Occipital lobe (tissue), 2 donors: ENCODE data around the gene ALDH7A1. TPM values are rescaled to one million over a fixed set of nuclear protein-coding genes. Genes with fewer than 3 reads are reported as not detected.
A peak's percentile ranks its signal among the peaks of the same experiment; 100 is the strongest.
"Not testable (repeated sequence)": the region's sequence is repeated elsewhere in the genome, so short reads cannot be mapped to it uniquely, and the experiment has no call there.

Experiments used
- DNase-seq: peaks from one replicate; lab custom pipeline; 2025; lab: John Stamatoyannopoulos, UW
- total RNA-seq: library from RNA; depleted of rRNA; stranded (reverse); fragments of >200 nt; gene quantifications from one replicate; pipeline ENCODE4 v1.2.3, GENCODE V29; 2014

The ALDH7A1 gene
- total RNA-seq, 1 donor from 2014 or later, result 34.3 TPM

DNA sequence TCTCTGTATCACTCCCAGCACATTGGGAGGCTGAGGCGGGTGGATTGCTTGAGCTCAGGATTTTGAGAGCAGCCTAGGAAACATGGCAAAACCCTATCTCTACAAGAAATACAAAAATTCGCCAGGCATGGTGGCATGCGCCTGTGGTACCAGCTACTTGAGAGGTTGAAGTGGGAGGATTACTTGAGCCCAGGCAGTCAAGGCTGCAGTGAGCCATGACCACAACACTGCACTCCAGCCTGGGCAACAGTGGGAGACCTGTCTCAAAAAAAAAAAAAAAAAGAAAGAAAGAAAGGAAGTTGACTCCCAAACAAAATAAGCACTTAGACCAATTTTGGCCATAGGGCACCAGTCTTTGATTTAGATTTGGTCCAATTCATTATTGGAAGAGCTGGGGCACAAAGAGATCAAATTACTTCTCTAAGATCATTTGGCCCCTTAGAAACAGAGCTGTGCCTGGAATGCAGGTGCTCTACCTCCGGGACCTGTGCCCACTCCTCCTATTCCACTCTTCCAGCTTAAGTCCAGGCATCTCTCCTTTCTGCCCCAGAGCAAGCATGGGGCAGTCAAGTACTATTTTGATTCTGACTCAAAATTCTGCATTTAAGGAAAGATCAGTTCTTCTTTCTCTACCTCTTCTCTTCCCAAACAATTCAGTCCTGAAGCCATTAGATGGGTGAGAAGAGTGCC is 59.0 kb downstream of the ALDH7A1 start:
- DNase-seq, result no peak

DNA sequence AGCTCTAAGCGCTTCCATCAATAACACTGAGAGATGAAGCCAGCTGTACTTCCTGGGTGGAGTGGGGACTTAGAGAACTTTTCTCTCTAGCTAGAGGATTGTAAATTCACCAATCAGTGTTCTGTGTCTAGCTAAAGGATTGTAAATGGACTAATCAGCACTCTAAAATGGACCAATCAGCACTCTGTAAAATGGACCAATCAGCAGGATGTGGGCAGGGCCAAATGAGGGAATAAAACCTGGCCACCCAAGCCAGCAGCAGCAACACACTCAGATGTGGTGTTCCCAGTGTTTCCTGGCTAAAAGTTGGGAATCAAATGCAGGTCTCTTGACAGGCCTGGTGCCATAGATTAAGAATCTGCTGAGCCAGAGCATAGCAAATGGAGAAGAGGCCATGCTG is 60.5 kb downstream of the ALDH7A1 start:
- DNase-seq, result no peak

DNA sequence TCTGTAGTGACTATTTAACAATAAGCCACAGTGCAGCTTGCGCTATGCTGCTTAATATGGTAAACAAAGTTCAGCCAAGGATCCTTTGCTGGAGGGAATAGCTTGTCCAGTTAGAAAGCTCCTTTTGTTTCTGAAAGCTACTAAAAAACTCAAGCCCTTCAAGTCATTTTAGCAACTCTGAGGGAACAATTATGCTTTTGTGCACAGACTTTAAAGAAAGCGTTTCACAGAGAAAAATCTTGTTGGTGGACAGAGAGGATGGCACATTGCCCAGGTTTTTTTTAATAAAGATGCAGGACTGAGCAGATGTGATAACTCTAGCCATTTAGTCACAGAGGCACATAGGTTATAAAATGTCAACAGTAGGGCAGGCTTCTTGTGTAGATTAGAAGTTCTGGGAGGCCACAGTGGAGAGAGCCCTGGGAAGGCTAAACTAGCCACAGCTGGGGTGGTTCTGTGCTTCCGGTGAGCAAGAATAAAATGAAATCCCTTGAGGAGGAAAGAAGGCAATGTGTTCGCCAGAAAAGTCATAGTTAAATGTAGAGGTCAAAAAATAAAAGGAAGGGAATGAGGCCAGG is 63.4 kb downstream of the ALDH7A1 start:
- DNase-seq, result no peak

DNA sequence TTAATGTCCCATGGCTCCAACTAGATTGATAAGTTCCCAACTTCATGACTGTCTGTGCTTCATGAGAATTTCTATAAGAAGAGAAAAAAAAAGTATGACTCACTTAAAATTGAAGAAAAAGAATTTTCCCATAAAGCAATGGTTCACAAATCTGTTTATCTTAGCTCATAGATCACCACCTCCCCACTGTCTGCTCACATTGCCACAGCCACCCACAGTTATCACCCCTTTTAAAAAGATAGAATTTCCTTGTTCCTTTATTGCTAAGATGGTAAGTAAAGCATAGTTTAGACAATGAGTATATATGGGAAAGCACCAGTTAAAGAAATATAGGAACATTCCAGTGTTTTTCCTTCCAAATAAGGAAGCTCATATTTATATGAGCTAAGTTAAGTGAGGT is 67.1 kb downstream of the ALDH7A1 start:
- no peak for DNase-seq

DNA sequence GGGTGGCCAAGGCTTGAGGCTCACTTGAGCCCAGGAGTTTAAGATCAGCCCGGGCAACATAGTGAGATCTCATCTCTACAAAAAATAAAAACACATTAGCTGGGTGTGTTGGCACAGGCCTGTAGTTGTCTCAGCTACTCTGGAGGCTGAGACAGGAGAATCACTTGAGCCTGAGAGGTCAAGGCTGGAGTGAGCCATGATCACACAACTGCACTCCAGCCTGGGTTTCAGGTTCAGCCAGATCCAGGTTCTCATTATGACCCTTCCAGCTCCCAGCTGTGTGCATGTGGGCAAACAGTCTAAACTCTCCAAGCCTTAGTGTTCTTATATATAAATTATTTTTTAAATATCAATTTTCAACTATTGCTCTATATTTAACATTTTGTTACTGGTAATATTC is 67.9 kb downstream of the ALDH7A1 start:
- no peak for DNase-seq

DNA sequence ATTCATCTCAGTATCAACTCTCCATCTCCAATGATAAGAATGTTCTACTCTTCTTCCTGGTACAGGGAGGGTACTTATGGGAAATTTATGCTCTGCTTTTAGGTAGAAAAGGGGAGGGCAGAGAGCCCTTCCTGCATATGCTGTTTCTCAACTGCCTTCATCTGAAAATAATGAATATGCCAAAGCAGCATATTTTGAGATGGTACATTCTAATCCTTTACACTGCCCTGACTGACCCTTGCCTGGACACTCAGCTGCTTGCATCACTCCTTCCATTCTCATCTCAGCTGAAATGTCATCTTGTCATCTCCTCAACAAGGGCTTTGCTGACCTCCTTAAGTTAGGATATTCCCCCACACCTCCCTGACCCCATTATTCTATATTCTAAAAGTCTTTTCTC is 68.5 kb downstream of the ALDH7A1 start:
- DNase-seq, result no peak

DNA sequence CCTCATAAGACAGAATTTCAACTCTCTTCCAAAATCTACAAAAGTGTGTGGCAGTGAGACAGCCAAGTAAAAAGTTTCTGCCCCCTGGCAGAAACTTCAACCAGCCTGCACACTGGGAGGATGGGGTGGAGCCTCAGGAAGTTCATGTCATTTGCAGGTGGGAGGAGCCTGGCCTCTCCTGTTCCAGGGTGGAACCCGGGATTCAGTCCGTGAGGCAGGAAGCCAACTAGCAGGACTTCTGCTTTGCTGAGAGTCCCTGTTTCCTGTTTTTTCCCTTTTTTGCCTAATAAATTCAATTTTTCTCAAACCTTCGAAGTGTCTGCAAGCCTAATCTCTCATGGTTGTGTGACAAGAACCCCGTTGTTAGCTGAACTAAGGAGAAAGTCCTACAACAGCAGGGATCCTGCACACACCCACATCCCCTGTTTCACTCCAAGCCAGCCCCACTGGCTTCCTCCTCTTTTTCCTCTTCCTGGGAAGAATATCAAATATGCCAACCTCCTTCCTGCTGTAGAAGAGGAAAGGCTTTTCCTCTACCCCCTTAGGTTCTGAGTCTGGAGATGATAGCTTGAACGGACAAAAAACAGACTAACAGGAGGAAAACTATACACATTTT is 69.3 kb downstream of the ALDH7A1 start:
- no peak for DNase-seq

DNA sequence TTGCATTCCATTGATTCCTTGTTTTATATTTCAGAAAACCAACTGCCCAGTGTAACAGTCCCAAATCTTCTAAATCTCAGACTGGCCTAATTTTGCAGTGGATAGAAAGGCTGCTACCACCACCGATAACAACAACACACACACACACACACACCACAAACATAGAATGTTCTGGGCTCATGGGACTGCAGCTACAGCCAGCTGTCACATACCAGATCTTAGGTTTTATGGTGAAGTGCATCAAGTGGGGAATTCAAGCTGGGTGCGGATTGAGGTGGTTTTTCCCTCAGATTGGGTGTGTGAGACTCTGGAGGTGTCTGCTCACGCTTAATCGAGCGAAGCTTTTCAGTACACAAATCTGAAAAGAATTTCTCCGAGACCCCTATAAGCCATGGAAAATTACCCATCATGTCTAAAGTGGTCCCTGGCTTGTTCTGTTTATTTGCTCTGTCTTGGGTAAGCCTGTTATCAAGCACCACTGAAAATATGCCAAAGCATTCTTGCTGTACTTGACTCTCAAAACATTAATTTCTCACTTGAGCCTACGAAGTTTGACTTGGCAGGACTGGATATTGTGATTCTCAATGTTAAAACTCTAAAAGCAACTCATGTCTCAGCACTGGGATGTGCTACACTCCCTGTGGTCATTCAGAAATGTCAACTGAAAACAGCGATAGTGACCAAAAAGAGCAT is 71.1 kb downstream of the ALDH7A1 start:
- no peak for DNase-seq

DNA sequence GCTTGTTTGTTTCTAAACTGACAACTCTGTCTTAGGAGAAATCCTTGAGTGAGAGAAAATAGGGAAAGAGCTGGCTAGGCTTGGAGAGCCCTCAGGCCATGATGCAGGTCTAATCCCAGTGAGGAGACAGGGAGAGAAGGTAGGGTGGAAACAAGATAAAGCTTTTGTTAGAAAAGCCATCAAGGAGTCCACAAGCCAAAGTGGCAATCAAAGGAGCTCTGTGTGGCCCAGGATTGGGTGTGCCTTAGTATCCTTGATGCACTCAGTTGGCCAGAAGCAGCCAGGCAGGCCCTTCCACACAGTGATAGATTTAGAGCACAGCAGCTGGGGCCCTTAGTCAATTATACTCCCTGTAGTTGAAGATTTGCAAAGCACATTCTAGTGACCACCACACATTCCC is 73.9 kb downstream of the ALDH7A1 start:
- no peak for DNase-seq

DNA sequence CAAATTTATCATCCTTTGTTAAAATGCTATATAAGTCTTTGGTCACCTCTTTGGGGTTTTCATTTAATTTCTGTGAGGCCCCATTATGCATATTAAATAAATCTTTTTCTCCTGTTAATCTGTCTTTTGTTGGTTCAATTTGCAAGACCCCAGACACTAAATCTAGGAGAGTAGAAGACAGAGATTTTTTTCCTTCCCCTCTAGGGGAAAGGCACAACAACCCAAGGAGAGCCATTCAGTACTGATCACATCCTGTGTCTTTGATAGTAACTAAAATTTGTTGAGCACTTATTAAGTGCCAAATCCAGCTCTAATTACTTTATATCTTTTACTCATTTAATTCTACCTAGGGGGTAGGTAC is 74.4 kb downstream of the ALDH7A1 start:
- DNase-seq, result no peak

DNA sequence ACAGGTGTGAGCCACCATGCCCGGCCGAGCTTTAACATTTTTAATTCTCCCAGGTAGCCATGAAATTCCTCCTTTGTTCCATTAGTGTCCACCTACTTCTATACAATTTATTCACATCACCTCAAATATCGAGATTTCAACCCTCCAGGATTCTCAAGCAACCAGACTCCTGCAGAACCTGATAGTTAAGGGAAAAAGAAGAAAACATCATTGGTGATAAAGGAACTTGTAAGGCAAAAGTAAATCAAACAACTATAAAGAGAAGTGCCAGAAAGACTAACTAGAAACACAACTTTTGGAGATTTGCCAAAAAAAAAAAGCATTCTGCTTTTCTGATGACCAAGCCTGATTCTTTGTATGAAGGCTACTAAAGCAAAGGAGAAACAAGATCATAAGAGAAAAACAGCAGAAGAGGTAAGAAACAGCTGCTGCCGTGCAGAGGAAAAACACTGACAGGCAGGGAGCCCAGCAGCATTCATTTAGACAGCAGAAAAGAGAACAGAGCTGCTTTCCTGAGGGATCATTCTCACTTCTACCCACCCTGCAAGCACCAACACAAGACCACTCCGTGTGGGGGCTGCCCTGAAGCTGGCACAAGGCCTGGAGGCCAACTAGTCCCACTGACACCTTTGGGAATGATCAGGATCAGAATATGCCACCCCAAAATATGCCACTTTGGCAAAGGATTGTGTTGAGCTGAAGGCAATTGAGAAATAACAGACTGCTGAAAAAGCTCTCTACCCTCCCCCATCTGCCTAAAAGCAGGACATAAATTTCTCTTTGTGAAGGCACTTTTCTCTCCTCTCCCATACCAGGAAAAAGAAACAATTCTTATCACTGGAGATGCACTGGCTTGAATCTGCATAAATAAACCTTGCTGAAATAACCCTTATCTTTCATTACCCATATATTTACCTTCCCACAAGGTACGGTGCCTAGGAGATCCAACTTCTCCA is 75.1 kb downstream of the ALDH7A1 start:
- peak; percentile 55 for DNase-seq

DNA sequence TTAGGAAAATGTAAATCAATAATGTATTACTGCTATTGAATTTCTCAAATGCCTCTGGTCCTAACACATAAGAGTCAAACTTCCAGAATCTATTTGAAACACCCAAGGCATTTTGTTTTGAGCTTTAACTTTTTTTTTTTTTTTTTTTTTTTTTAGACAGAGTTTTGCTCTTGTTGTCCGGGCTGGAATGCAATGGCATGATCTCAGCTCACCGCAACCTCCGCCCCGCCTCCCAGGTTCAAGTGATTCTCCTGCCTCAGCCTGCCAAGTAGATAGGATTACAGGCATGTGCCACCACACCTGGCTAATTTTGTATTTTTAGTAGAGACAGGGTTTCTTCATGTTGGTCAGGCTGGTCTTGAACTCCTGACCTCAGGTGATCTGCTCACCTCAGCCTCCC is 75.8 kb downstream of the ALDH7A1 start:
- DNase-seq, result not testable (repeated sequence)

DNA sequence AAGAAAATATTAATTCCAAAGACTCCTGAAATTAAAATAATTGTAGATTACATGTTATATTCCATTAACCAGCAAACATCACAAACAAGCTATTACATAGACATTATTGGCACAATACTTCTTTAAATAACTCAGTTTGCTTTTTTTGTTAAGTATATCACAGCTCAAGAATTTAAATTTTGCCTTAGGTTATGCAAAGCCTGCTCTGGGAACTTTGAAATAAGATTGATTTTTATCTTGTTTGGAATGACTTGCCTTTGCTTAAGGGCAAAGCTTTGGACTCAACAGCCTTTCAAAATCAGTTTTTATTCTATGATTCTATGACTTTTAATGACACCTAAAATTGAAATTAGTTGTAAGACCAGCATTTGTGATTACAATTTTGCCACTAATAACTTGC is 78.2 kb downstream of the ALDH7A1 start:
- no peak for DNase-seq

DNA sequence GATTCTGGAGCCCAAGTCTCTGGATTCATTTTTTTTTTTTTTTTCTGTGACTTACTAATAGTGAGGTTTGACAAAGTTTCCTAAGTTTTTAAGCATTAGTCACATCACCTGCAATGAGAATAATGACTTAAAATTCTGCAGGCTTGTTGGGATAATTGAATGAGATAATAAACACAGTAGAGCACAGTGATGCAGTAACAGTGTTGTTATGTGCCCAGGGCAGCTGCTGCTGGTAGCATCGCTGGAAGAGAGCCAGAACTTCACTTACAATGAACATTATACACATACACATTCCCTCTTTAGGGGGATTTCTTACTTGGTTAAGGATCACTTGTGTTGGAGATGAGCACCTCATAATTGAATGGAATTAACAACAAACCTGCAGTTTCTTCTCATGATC is 78.9 kb downstream of the ALDH7A1 start:
- no peak for DNase-seq

DNA sequence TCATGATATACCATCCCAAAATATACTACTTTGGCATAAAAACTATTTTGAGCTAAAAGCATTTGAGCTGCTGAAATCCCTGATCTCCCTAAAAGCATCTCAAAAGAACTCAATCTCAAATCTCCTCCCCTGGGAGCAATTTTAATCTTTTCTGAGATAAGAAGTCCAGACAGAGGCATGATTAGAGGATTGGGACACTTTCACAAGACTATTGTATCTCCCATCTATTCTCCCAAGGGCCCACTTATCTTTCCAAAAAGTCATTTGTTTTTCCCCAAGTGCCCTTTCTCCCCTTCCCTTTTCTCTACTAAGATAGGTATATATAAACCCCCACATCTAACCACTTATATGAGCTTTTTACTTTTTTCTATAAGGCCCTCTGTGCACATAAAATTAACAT is 79.7 kb downstream of the ALDH7A1 start:
- DNase-seq, result no peak

DNA sequence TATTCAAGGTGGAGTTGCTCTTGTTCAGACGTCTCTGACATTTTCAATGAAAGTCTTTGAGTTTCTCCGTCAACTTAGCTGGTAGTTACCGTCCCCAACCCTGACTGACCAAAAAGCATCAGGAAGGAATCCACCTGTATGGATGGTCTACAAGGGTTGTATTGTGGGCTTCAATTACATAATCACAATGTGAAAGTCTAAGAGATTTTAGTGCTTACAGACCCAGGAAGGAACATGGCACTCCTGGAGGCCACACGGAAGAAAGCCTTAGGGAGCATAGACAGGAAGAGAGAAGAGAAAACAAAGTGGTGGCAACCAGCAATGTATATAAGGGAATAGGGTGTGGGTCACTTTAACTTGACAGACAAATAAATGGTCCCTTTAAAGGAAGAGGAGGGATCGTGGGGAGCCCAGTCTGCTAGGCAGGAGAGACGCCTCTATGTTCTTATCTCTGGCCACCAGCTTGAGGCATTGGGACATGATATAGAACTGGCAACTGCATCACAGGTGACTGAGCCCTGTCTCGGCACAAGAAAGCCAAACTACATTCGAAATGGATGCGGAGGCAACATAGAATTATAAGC is 80.4 kb downstream of the ALDH7A1 start:
- DNase-seq, result no peak

DNA sequence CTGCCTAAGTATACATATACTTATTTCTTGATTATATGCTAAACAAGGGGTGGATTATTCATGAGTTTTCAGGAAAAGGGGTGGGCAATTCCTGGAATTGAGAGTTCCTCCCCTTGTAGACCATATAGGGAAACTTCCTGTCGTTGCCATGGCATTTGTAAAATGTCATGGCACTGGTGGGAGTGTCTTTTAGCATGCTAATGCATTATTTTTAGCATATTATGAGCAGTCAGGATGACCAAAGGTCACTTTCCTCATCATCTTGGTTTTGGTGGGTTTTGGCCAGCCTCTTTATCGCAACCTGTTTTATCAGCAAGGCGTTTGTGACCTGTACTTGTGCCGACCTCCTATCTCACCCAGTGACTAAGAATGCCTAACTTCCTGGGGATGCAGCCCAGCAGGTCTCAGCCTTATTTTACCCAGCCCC is 80.9 kb downstream of the ALDH7A1 start:
- no peak for DNase-seq

DNA sequence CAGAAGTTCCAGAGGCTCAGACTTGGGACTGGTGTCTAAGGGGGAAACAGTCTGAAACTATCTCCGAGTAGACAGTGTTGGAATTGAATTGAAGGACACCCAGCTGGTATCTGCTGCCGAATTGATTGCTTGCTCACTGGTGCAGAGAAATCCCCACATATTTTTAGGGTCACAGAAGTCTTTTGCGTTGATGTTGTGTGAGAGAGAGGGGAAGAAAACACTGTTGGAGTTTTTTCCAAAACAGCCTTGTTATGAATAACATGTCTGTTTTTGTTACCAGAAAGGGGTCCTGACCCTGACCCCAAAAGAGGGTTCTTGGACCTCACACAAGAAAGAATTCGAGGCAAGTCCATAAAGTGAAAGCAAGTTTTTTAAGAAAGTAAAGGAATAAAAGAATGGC is 81.3 kb downstream of the ALDH7A1 start:
- no peak for DNase-seq

DNA sequence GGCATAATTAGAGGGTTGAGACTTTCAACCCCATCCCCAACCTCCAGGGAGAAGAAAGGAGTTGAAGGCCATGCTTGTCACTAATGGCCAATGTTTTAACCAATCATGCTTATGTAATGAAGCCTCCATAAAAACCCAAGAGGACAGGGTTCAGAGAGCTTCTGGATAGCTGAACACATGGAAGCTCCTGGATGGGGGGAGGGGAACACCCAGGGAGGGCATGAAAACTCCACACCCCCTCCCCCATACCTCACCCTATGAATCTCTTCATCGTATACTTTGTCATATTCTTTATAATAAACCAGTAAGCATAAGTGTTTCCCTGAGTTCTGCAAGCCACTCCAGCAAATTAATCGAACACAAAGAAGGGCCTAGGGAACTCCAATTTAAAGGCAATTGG is 81.7 kb downstream of the ALDH7A1 start:
- no peak for DNase-seq

DNA sequence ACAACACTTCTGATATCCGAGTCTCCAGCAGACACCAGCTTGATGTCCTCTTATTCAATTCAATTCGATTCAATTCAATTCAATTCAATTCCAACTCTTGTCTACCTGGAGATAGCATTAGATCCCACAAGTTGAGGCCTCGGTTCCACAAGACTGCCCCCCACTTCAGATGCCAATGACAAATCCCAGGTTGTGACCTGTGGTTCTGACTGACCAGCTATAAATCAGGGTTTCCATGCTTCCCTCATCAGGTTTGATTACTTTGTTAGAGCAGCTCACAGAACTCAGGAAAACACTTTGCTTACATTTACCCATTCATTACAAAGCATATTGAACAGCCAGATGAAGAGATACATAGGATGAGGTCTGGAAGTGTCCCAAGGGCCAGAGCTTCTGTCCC is 82.6 kb downstream of the ALDH7A1 start:
- DNase-seq, result no peak

DNA sequence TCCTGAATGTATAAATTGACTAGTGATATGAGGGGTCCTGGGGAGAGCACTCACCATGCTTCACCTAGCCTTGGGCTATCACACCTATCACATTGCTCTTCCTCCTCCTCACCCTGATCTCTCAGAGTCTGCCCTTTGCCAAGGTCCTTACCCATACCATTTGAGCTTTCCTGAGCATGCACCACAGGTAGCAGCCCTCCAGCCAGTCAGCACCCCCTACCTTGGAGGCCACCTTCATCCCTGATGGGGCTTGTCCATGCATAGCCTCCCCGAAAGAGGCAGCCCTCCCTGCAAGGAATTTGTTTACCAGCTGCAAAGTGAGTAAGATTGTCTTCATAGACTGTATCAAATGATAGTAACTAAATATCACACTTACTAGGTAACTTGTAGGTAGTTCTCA is 83.1 kb downstream of the ALDH7A1 start:
- DNase-seq, result no peak
